WI38 (cell line): ENCODE measurements around the gene PILRA.
"Not testable (repeated sequence)": the region's sequence is repeated elsewhere in the genome, so short reads cannot be mapped to it uniquely, and the experiment has no call there.

ENCODE experiments used
- H3K4me3 ChIP-seq: 2 replicates; pipeline ENCODE4 v1.5.1; 2011; ENCODE audit warnings: low read depth, mild to moderate bottlenecking, control low read depth, low read length
- CTCF ChIP-seq: IDR thresholded peaks from 2 replicates; pipeline ENCODE4 v1.5.1; 2012; ENCODE audit warnings: low read depth, mild to moderate bottlenecking, control low read depth, low read length

PILRA gene

GRCh38 chr7:100346921-100347320 is 26.4 kb upstream of the PILRA start:
- no peak for TF ChIP-seq CTCF
- H3K4me3 ChIP-seq: no peak overlapping the region

GRCh38 chr7:100348805-100349204 is 24.5 kb upstream of the PILRA start:
- TF ChIP-seq CTCF: no peak
- no peak overlapping the region for H3K4me3 ChIP-seq

- H3K4me3 ChIP-seq: no peak overlapping the region
- TF ChIP-seq CTCF: no peak
These were observed 23.5 kb upstream of the PILRA start for GRCh38 chr7:100349757-100350156.

- TF ChIP-seq CTCF: no peak
- H3K4me3 ChIP-seq: no peak overlapping the region
These were observed 21.6 kb upstream of the PILRA start for GRCh38 chr7:100351657-100352058.

- H3K4me3 ChIP-seq: not testable (repeated sequence)
These were observed 21.0 kb upstream of the PILRA start for GRCh38 chr7:100352230-100352781.

- TF ChIP-seq CTCF: no peak
- no peak overlapping the region for H3K4me3 ChIP-seq
These were observed 20.2 kb upstream of the PILRA start for GRCh38 chr7:100352984-100353684.

GRCh38 chr7:100353685-100354330 is 19.5 kb upstream of the PILRA start:
- no peak for TF ChIP-seq CTCF
- H3K4me3 ChIP-seq: no peak overlapping the region
